GM23248 (cell line): Measurements from ENCODE around the gene GRID2.

Experiments
- EZH2 ChIP-seq: fragments of 200-600 bp; sonication (generic); IDR thresholded peaks from 2 replicates; pipeline ENCODE4 v1.6.1; 2018; ENCODE audit warnings: antibody characterized with exemption, mild to moderate bottlenecking; ENCODE audit not compliant: insufficient read depth, poor library complexity, severe bottlenecking
- EZH2phosphoT487 ChIP-seq: fragments of 200-600 bp; sonication (generic); IDR thresholded peaks from 2 replicates; pipeline ENCODE4 v1.6.1; 2018; ENCODE audit warnings: antibody characterized with exemption, moderate library complexity, mild to moderate bottlenecking, low read depth; ENCODE audit not compliant: insufficient read depth

- TF ChIP-seq EZH2 (no peak), EZH2phosphoT487 (no peak)
Measured at GRCh38 chr4:93501946-93502345, 1198.2 kb downstream of the GRID2 start.
